Measurements from ENCODE around the gene SLC10A7. TPM values are rescaled to one million over a fixed set of nuclear protein-coding genes. Genes with fewer than 3 reads are reported as not detected.
A peak's percentile ranks its signal among the peaks of the same experiment; 100 is the strongest.

The SLC10A7 gene
- total and polyA plus RNA-seq, 2 experiments from 2014 or later: 1.9 to 2.9 TPM

GRCh38 chr4:146222313-146222712 lies 299.4 kb downstream of the SLC10A7 start:
- H3K4me1 ChIP-seq (ENCODE audit: low read depth): no peaks in the 10 kb centered on the region
- H3K36me3 ChIP-seq: no peaks in the 10 kb centered on the region
- no peaks in the 10 kb centered on the region for H3K9me3 ChIP-seq (ENCODE audit: low read depth)
- peak; percentile 23 to 48 for DNase-seq (ENCODE audit: low read depth in 1 of 2, low spot score in 1 of 2)
- no peak for TF ChIP-seq CTCF (IDR thresholded peaks at IDR 0.05; ENCODE audit: low read depth, low read length)
- no peaks in the 10 kb centered on the region for H3K27me3 ChIP-seq
- no peak overlapping the region for H3K4me3 ChIP-seq
- no peak overlapping the region for H3K27ac ChIP-seq

GRCh38 chr4:146214238-146214637 lies 307.5 kb downstream of the SLC10A7 start, which contains the start of gene REELD1:
Gene REELD1 (plus strand): TSS chr4:146214538. CDS start chr4:146216953, 2,415 bp downstream.
- Histone ChIP-seq H3K27ac (no peak within 1 kb of the TSS), H3K4me3 (no peak within 1 kb of the TSS), H3K36me3 (no peaks in the 10 kb centered on the region), H3K4me1 (ENCODE audit: low read depth) (no peaks in the 10 kb centered on the region), H3K27me3 (no peaks in the 10 kb centered on the region), H3K9me3 (ENCODE audit: low read depth) (no peaks in the 10 kb centered on the region)
- no peak for DNase-seq (ENCODE audit: low read depth in 1 of 2, low spot score in 1 of 2)
- TF ChIP-seq CTCF (IDR thresholded peaks at IDR 0.05; ENCODE audit: low read depth, low read length): no peak

- no peak overlapping the region for H3K4me3 ChIP-seq
- H3K27ac ChIP-seq: no peak overlapping the region
- H3K27me3 ChIP-seq: peaks cover 3% of the 10 kb centered on the region
- H3K9me3 ChIP-seq (ENCODE audit: low read depth): no peaks in the 10 kb centered on the region
- no peaks in the 10 kb centered on the region for H3K4me1 ChIP-seq (ENCODE audit: low read depth)
- no peak for DNase-seq (ENCODE audit: low read depth in 1 of 2, low spot score in 1 of 2)
- no peak for TF ChIP-seq CTCF (IDR thresholded peaks at IDR 0.05; ENCODE audit: low read depth, low read length)
- no peaks in the 10 kb centered on the region for H3K36me3 ChIP-seq
These were observed 309.0 kb downstream of the SLC10A7 start for GRCh38 chr4:146212781-146213180.

- H3K4me3 ChIP-seq: no peak overlapping the region
- DNase-seq (ENCODE audit: low read depth in 1 of 2, low spot score in 1 of 2): no peak
- H3K4me1 ChIP-seq (ENCODE audit: low read depth): no peaks in the 10 kb centered on the region
- TF ChIP-seq CTCF (IDR thresholded peaks at IDR 0.05; ENCODE audit: low read depth, low read length): no peak
- no peak overlapping the region for H3K27ac ChIP-seq
- peaks cover 3% of the 10 kb centered on the region for H3K27me3 ChIP-seq
- no peaks in the 10 kb centered on the region for H3K9me3 ChIP-seq (ENCODE audit: low read depth)
- no peaks in the 10 kb centered on the region for H3K36me3 ChIP-seq
These were observed 310.3 kb downstream of the SLC10A7 start for GRCh38 chr4:146211440-146211839.

GRCh38 chr4:146210890-146211289 lies 310.9 kb downstream of the SLC10A7 start:
- no peaks in the 10 kb centered on the region for H3K9me3 ChIP-seq (ENCODE audit: low read depth)
- H3K27ac ChIP-seq: no peak overlapping the region
- H3K4me3 ChIP-seq: no peak overlapping the region
- no peaks in the 10 kb centered on the region for H3K36me3 ChIP-seq
- TF ChIP-seq CTCF (IDR thresholded peaks at IDR 0.05; ENCODE audit: low read depth, low read length): no peak
- no peaks in the 10 kb centered on the region for H3K4me1 ChIP-seq (ENCODE audit: low read depth)
- DNase-seq (ENCODE audit: low read depth in 1 of 2, low spot score in 1 of 2): no peak
- peaks cover 3% of the 10 kb centered on the region for H3K27me3 ChIP-seq

GRCh38 chr4:146207410-146207809 lies 314.3 kb downstream of the SLC10A7 start:
- no peak for DNase-seq (ENCODE audit: low read depth in 1 of 2, low spot score in 1 of 2)
- no peaks in the 10 kb centered on the region for H3K4me1 ChIP-seq (ENCODE audit: low read depth)
- H3K27me3 ChIP-seq: peaks cover 3% of the 10 kb centered on the region
- no peak overlapping the region for H3K27ac ChIP-seq
- H3K9me3 ChIP-seq (ENCODE audit: low read depth): no peaks in the 10 kb centered on the region
- TF ChIP-seq CTCF (IDR thresholded peaks at IDR 0.05; ENCODE audit: low read depth, low read length): no peak
- no peaks in the 10 kb centered on the region for H3K36me3 ChIP-seq
- H3K4me3 ChIP-seq: no peak overlapping the region

All from cardiac muscle cell (in vitro differentiated cells and primary cell).